NCI-H2029 treated with DMSO at 0.1 percent for 48 hours (cell line): ENCODE measurements around the gene MYEOV.

ENCODE experiments used
- DNase-seq: peaks from one replicate; lab custom pipeline; 2025; lab: John Stamatoyannopoulos, UW

The MYEOV gene

DNA sequence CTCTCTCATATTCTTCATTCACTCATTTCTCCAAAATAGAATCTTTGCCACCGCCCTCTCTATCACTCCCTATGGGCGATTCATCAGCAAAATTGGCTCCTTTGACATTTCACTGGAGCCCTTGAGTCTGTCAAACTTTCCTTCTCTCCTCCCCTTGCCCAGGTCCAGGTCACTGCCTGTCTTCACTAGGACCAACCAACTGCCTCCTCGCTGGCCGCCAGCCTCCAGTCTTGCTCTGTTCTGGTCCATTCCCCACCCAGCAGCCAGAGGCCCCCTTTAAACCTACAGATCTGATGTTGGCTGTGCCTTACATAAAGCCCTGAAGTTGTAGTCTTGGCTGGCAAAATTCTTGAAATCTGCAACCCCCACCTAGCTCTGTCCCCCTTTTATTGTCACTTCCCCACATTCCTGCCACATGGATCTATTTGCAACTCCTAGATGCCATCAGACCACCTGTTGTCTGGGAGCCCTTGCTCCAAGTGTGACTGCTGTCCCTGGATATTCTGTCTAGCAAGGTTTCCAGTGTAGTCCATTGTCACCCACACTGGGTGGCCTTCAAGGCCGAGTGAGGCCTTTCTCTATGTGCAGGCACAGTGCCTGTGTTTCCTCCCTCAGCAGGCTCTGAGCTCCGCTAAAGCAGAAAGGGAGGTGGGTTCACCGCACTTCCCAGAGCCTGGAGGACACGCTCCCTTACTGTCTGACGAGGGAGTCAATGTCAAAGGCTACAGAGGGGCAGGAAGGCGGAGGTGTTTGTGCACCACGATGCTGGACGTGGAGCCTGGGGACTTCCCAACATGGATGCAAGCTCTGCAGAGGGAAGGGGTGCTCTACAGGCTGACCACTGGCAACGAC is 25.5 kb downstream of the MYEOV start:
- no peak for DNase-seq

DNA sequence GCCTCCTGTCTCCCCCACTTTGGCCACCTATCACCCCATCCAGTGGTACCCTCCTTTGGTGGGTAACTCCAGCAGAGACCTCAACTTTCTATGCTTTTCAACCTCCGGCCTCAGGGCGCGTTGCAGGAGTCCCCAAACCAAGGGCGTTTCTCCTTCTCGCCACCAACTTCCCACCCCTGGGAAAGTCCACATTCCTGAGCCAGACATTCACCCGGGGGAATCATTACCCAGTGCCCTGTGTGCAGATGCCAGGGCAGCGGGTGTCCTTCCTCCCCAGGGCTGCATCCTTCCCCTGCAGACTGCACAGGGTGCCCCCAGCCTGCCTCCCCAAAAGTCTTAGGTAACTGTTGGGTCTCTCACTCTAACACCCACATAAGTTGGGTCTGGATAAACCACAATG is 26.4 kb downstream of the MYEOV start:
- DNase-seq, result no peak

GRCh38 chr11:69320756-69321741 is 27.1 kb downstream of the MYEOV start:
- DNase-seq, result no peak

GRCh38 chr11:69321877-69322361 is 28.0 kb downstream of the MYEOV start:
- DNase-seq, result no peak

- no peak for DNase-seq
These were observed 31.5 kb downstream of the MYEOV start for GRCh38 chr11:69325446-69325845.

DNA sequence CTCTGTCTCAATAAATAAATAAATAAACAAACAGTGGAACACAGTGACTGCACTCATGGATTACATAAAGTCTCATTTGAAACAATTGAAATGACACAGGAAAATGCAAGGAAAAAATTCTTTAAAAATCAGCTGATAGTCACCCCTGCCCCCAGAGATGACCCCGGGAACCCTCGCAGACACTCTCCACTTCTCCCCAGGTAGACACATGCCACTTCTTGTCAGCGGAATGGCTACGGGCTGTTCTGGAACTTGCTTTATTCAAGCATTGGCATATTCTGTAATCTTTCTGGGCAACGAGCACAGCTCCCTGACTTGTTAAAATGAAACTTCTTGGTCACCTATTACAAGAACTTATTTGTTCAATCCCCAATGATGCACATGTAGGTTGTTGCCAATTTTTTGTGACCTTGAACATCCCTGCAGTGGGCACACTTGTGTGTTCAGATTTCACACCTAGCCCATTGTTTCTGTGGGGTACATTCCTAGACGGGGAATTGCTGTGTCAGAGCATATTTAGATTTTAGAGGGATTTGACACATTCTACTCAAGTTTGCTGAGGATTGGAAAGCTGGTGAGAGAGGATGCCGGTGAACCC is 32.8 kb downstream of the MYEOV start:
- DNase-seq, result no peak

DNA sequence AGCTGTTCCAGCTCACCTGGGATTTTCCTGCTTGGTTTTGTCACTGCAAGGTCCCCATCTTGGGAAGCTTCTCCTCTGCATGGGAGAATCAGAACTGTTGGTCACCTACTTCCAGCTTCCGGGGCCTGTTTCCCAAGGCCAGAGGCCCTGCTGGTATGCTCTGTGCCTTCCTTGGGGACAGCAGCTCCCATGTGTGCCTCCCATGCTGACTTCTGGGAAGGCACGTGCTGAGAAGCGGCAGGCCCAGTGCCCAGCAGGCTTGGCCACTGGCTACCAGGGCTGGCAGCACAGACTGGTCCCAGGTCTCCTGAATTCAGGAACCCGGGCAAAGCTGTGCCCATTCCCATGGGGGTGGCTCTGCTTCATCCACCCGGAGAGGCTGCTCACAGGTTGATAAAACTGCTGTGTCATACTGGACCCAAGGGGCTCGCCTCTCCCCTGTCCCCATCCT is 33.8 kb downstream of the MYEOV start:
- DNase-seq, result no peak

- DNase-seq, result no peak
These were observed 34.3 kb downstream of the MYEOV start for GRCh38 chr11:69328231-69328630.

DNA sequence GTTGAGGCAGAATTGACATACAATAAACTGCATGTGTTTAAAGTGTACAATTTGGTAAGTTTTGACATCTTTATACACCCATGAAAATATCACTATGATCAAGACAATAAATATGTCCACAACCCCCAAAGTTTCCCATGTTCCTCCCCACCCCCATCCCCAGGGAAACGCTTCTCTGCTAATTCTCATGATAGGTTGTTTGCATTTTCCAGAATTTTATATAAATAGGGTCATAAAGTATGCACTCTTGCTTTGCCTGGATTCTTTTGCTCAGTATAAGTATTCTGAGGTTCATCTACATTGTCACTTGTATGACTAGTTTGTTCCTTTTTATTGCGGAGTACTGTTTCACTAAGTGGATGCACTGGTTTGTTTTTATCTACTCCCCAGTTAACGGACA is 35.6 kb downstream of the MYEOV start:
- DNase-seq, result no peak

DNA sequence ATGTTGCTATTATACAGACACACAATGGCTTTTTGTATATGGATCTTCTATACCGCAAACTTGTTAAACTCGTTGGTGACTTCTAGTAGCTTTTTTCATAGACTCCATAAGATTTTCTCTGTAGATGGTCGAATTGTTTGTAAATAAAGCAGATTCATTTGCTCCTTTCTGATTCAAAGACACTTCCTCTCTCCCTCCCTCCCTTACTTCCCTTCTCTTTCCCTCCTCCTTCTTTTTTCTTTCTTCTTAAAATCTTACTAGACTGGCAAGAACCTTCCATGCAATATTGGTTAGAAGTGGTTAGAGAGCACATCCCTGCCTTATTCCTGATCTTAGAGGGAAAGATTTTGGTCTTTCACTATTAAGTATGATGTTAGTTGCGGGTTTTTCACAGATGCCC is 36.4 kb downstream of the MYEOV start:
- DNase-seq, result no peak

DNA sequence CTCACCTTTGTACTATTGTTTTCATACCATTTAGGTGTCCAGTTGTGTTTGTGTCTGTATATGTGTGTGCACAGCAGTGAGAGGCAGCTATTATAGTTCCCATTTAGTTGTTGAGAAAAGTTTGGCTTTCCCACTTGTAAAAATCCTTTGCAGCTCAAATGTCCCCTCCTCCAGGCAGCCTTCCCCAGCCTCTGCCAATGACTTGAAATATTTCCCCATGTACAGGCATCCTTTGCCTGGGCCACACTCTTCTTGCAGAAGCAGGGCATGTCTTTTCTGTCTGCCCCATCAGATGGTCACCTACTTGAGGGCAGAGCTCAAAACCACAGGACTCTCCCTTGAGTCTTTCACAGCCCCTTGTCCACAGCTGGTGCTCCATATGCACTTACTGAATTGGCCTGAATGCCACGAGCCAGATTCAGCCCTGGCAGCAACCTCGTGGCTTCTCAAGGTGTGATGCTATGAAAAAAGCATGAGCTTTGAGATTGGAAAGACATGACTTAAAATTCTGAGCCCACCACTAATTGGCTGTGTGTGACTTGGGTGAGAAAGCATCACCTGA is 39.3 kb downstream of the MYEOV start:
- DNase-seq, result no peak

DNA sequence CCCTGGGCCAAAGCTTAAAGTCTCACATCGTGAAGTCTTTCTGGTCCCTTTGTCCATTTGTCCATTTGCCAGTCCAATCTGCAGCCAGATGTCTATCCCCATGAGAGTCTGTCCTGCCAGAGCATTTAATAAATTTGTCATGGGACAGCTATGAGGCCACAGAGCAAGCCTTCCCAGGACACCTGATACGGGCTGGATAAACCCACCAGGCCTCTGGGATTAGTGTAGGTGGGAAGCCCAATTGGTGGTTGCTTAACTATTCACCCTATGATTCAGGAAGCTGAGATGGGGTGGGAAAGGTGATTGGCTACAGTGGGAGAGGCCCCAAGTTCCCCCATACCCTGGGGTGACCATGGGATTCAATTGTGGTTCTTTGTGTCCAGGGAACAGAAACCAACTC is 39.9 kb downstream of the MYEOV start:
- DNase-seq, result no peak

- no peak for DNase-seq
These were observed 41.2 kb downstream of the MYEOV start for GRCh38 chr11:69335007-69335780.

DNA sequence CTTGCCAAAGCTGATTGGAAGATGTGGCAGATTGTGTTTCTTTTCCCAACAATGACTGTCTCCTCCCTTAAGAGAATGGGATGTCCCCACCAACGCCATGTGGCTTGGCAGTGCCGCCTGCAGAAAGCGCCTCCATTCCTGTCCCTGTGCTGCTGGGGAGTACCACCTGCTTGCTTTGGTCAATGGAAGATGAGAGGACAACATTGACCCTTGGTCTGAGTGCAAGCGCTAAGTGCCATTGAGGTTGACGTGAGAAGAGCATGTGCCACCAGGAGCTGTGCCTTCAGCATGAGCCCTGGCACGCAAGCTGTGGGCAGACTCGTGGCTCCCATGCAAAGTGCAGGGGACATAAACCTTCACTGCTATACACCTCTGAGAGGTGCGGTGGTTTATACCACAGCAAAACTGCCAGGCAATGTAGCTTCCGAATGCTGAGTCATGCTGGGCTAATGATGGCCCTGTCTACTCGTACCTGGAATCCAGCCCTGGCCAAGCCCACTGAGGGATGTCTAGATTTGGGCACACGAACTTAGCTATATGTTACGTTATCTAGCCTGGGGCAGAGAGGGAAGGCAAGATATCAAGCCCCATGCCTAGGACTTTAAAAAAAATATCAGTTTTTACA is 41.9 kb downstream of the MYEOV start:
- DNase-seq, result no peak

GRCh38 chr11:69337211-69337721 is 43.3 kb downstream of the MYEOV start:
- DNase-seq, result no peak

GRCh38 chr11:69339041-69339733 is 45.2 kb downstream of the MYEOV start:
- no peak for DNase-seq

DNA sequence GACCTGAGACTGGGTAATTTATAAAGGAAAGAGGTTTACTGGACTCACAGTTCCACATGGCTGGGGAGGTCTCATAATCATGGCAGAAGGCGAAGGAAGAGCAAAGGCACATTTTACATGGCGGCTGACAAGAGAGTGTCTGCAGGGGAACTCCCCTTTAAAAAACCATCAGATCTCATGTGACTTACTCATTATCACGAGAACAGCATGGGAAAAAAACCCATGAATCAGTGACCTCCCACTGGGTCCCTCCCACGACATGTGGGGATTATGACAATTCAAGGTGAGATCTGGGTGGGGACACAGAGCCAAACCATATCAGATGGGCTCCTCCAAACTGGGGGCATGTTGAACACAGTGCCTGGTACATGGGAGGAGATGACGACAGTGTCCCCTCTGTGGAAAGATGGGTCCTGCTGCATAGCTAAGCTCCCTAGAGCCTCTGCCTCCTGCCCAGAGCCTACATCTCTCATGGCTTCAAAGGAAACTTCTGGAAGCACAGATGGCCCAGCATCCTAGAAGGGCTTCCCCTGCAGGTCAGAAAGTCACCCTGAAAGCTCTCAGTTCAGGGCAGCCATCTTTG is 46.1 kb downstream of the MYEOV start:
- no peak for DNase-seq

GRCh38 chr11:69342588-69343330 is 48.8 kb downstream of the MYEOV start:
- DNase-seq, result no peak
